ENCODE data around the gene KIF12. TPM values are rescaled to one million over a fixed set of nuclear protein-coding genes. Genes with fewer than 3 reads are reported as not detected.

The KIF12 gene
- total and polyA plus RNA-seq, 2 donors (not counting 3 experiments of a cell fraction or from before 2014, with no cell fraction given): 0.46 to 0.97 TPM

GRCh38 chr9:114122136-114123027 is 23.3 kb upstream of the KIF12 start:
- no peaks in the 10 kb centered on the region for H3K36me3 ChIP-seq (ENCODE audit: control insufficient read depth in 2 of 2, extremely low read depth in 1 of 2, insufficient read depth in 2 of 2, low read length in 2 of 2)
- dilution Hi-C loops (cut with MboI; ENCODE audit: extremely low pct_ligation_motif_present, low sequenced_read_pairs) (no loop called here), intact Hi-C loops (cut with micrococcal nuclease) (no loop called here)
- H3K4me2 ChIP-seq (ENCODE audit: insufficient read depth, low read length): no peak overlapping the region
- H2AFZ ChIP-seq (ENCODE audit: low read depth, low read length): no peak overlapping the region
- H4K20me1 ChIP-seq (replicated peaks; ENCODE audit: control insufficient read depth, extremely low read depth, insufficient read depth, low read length): no peaks in the 10 kb centered on the region
- H3K4me1 ChIP-seq (ENCODE audit: control insufficient read depth, extremely low read depth, insufficient read depth, low read length): no peaks in the 10 kb centered on the region
- H3K79me2 ChIP-seq (ENCODE audit: control insufficient read depth, insufficient read depth, low read length): no peaks in the 10 kb centered on the region
- ChIA-PET CTCF (interaction anchor here (1.0 to 1.5 kb wide), 5 partner anchors 14 to 169 kb away, joined by 3 to 10 read pairs (median 3); no protein-coding TSS in a partner anchor), POLR2A (interaction anchor here (0.5 kb wide), 1 partner anchor 746 kb away, joined by 3 read pairs; no protein-coding TSS in a partner anchor)
- no peak overlapping the region for H3K4me3 ChIP-seq (replicated peaks in 1 of 3; ENCODE audit: insufficient read depth in 1 of 3, low read depth in 1 of 3, low read length in 3 of 3)
- no peak for TF ChIP-seq CTCF (IDR thresholded peaks at IDR 0.05; ENCODE audit: extremely low read depth in 1 of 2, insufficient read depth in 1 of 2, low read depth in 1 of 2, low read length in 2 of 2)
- TF ChIP-seq MYC (IDR thresholded peaks at IDR 0.05; ENCODE audit: low read depth, low read length): no peak
- no peak for TF ChIP-seq POLR2A (IDR thresholded peaks at IDR 0.05; ENCODE audit: low read depth, low read length)
- no peak for TF ChIP-seq FOS (IDR thresholded peaks at IDR 0.05; ENCODE audit: borderline replicate concordance, insufficient read depth, low read length)
- DNase-seq (ENCODE audit: low read depth, low spot score) (no peak), FAIRE-seq (no peak)
- no peak overlapping the region for H3K27ac ChIP-seq (ENCODE audit: insufficient read depth, low read depth, low read length)
- H3K9me3 ChIP-seq (replicated peaks; ENCODE audit: control insufficient read depth, insufficient read depth, low read length): no peaks in the 10 kb centered on the region
- H3K9me1 ChIP-seq (replicated peaks; ENCODE audit: control insufficient read depth, extremely low read depth, insufficient read depth, low read length): no peaks in the 10 kb centered on the region
- H3K27me3 ChIP-seq (ENCODE audit: control insufficient read depth in 2 of 2, insufficient read depth in 2 of 2, low read length in 2 of 2): peaks cover 20 to 28% of the 10 kb centered on the region in 2 experiments
- no peak overlapping the region for H3K9ac ChIP-seq (replicated peaks; ENCODE audit: extremely low read depth, insufficient read depth, low read length)
- BruUV-seq (replicated peaks): no TSS peak
